HG03196 (cell line): Measurements from ENCODE around the gene KAZN.

Experiments
- ATAC-seq: cut with Tn5 transposase; IDR thresholded peaks from one replicate; pipeline ENCODE4 v1.9.1; 2021; ENCODE audit not compliant: unreplicated experiment

KAZN gene

GRCh38 chr1:15067148-15067547, 468.7 kb downstream of the KAZN start:
- ATAC-seq: no peak

DNA sequence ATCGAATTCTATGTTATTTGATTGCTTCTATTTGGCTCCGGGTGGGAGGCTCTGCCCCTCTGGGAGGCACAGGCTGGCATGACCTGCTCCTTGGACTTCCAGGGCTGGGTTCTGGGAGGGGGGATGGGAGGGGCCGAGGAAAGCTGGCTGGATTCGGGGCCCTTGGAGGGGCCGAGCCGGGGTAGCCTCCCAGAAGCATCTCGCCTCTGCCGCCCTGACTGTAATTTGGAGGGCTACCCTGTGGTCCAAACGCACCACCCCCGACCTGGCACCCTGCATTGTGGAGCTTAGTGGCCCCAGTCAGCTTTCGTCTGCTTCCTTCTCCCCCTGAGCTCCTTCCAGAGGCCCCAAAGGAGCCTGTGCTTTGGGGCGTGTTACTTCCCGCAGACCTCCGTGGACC, 469.7 kb downstream of the KAZN start:
- ATAC-seq: no peak

- no peak for ATAC-seq
These were observed 470.5 kb downstream of the KAZN start for GRCh38 chr1:15068997-15069396.

GRCh38 chr1:15070145-15070748, 471.8 kb downstream of the KAZN start:
- no peak for ATAC-seq

DNA sequence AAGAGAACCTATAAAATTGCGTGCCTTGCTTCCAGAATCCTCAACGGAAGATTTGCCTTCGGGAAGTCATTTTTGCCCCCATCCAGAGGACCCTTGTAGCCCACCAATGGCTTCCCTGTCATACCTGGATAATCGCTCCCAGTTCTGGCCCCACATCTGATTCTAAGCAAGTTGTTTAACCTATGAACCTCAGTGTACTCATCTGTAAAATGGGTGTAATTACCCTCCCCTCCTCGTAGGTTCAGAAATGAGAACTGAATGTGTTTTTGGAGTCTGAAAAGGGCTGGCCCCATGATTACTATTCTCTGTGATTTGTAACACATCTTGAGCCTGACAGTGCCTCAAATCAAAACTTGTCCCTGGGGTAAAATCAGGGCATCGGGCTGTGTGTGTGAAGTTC, 473.5 kb downstream of the KAZN start:
- no peak for ATAC-seq

DNA sequence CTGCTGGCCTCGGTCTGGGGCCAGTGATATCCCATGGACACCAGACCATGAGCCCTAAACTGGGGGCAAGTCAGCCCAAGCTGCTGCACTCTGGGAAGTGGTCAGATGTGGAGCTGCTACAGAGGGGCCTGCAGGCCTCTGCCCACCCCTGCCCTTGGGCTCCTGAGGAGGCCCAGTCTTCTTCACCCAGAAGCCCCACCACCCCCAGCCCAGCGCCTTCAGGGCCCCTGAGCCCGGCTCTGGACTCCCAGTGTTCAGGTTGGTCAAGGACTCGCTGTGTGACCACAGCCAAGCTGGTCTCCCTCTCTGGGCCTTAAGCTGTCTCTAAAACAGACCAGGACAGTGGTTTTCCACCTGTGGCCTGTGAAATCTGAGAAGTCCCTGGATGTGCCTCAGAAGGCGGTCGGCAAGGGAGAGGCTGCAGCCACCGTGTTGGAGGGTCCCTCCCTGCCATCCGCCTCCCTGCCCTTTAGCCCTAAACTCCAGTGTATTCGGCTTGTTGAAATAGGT, 475.4 kb downstream of the KAZN start:
- ATAC-seq: no peak

DNA sequence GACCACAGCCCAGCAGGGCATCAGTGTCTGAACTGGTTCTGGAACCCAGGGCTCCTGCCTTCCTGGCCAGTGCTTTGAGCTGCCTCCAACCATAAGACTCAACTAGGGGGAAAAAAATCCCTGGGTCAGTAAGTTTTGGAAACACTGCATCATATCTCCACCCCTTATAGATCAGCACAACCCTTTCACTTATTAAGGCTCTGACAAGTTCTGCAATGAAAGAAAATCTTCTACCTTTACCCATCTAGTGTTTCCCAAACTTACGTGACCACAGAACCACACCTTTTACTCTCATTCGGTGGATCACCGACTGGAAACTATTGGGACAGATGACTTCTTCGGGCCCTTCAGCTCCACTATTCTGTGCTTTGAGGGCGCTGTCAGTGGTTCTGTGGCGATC, 476.7 kb downstream of the KAZN start:
- no peak for ATAC-seq

DNA sequence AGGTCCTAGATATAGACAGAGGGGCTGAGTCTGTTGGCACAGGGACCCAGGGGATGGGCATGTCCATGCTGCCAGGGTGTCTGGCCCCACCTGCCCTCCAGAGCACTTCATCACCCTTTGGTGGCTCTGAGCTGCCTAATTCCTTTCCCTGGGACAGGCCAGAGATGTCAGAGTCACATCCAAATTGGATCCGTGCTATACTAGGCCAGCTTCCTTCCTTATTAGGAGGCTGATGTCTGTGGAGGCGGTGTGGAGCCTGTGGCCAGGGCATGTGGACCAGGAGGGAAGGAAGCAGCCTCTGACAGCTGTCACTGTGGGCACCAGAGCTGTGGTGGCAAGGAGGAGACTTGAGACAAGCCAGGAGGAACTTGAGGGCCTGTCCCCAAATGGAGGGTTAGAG, 477.3 kb downstream of the KAZN start:
- ATAC-seq: no peak

- no peak for ATAC-seq
These were observed 478.3 kb downstream of the KAZN start for GRCh38 chr1:15076807-15077206.

GRCh38 chr1:15077384-15077783, 478.9 kb downstream of the KAZN start:
- no peak for ATAC-seq

- no peak for ATAC-seq
These were observed 482.0 kb downstream of the KAZN start for GRCh38 chr1:15080328-15081007.

- ATAC-seq: no peak
These were observed 482.6 kb downstream of the KAZN start for GRCh38 chr1:15081102-15081501.

GRCh38 chr1:15083578-15083977, 485.1 kb downstream of the KAZN start:
- ATAC-seq: no peak

DNA sequence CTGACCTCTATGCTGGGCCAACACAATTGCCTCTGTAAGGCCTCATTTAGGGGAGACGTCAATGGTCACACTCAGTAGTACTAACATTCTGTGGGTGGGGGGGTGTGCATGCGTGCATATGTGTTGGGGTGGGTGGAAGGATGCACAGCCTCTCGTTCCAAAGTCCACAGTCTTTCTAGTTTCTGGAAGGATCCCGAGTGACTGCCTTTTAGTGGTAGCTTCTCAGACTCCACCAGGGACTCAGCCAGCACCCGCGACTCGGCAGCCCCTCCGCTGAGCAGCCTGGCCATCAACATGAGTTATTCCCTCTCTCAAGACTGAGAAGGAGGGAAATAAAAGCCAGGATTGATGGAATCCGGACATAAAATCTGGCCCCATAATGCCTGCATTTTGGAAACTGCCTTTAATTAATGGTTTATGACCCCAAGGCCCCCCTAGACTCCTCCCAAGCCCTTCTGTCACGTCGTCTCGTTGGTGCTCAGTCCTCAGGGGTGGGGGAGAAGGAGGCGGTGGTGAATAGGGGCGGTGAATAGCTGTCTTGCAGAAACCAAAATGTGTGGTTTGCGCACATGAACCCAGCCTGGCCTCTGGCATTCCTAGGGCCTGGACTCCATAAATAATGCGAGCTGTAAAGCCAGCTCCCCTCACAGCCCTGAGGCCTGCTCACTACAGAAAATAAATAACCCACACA, 489.9 kb downstream of the KAZN start:
- ATAC-seq: no peak

- no peak for ATAC-seq
These were observed 490.9 kb downstream of the KAZN start for GRCh38 chr1:15089258-15089992.

DNA sequence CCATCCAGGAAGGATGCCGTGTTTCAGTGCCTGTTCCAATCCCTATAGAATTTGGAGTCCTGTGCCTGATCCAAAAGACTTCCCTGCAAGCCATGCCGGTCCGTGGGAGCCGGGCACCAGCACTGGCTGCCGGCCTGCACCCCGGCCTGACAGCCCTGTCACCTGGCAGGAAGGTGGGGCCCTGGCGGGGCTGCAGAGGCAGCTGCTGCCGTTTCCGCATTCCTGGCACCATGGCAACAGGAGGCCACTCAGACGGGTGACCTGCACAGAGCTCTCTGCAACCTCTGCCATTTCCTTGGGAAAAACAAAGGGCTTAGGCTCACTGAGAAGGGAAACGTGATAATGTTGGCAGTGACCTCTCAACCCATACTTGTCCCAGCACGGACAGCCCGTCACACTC, 491.9 kb downstream of the KAZN start:
- no peak for ATAC-seq

- no peak for ATAC-seq
These were observed 495.6 kb downstream of the KAZN start for GRCh38 chr1:15094056-15094455.

DNA sequence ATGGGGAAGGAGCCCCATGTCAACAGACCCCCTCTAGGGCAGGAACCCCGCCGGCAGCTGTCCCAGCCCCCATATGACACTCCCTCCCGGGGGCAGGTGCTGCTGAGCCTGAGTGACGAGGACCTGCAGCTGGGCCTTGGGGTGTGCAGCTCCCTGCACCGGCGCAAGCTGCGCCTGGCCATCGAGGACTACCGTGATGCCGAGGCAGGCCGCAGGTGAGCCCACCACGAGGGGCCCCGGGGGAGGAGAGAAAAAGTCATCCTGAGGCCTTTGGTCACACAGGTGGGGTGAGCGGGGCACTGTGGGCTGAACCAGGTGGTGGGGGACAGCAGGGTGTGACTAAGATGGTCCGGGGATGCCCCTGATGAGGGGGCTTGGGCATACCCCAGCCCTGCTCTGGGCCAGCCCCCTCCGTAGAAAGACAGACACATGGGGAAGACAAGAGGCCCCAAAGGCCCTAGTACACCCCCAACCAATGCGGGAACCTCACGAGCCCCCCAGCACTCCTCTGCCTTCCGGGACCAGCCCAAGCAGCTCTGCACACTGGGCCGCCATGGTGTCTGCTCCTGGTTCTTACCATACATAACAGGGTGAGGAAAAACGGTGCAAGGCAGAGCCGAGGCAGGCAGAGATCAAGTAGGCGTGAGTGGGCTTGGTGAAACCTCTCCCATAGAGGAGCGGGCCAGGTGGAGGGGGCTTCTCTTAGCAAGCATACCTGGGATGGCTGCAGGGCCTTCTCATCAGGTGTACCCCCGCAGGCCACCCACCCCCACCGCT, 496.4 kb downstream of the KAZN start:
- no peak for ATAC-seq

DNA sequence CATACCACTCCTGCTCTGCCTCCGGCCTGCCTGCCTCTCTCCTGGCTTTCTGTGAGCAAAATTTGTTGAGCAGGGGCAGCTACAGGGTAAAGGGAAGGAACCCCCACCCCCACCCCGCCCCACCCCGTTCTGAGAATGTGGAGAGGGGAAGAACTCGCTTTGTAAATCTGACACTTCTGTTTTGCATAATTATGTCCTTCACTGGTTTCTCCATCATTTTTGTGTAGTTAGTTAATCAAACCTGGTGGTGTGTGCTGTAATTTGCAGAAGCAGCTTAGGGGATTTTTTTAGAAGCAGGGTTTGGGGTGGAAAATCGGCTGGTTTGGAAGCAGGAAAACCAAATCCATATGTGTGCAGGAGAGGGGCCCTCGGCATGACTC, 497.0 kb downstream of the KAZN start:
- no peak for ATAC-seq

- ATAC-seq: no peak
These were observed 497.8 kb downstream of the KAZN start for GRCh38 chr1:15096293-15096692.
